SU-DHL-6 (cell line): ENCODE data around the gene FAM20C.

Experiments used
- CTCF ChIP-seq: fragments of 200-600 bp; sonication (generic); IDR thresholded peaks from one replicate; pipeline ENCODE4 v1.5.1; 2017; ENCODE audit warnings: antibody characterized with exemption, mild to moderate bottlenecking, low read length, moderate library complexity; ENCODE audit not compliant: insufficient read depth, poor library complexity, severe bottlenecking
- EZH2phosphoT487 ChIP-seq: fragments of 200-600 bp; sonication (generic), shearing (Covaris generic); conservative IDR thresholded peaks from 2 replicates; pipeline ENCODE4 v1.6.1; 2018; ENCODE audit warnings: mild to moderate bottlenecking, antibody characterized with exemption, low read length, moderate library complexity, mixed read lengths

- TF ChIP-seq CTCF: no peak
- TF ChIP-seq EZH2phosphoT487: no peak
Observed at GRCh38 chr7:163298-163695, 29.1 kb upstream of the FAM20C start.
